ENCODE measurements around the gene OLIG3.

OLIG3 gene

GRCh38 chr6:137496368-137496767 is 2.2 kb upstream of the OLIG3 start:
- no peak for DNase-seq (ENCODE audit: low read depth in 2 of 2, low spot score in 1 of 2)

GRCh38 chr6:137495703-137496336 is 1.6 kb upstream of the OLIG3 start:
- DNase-seq (ENCODE audit: low read depth in 2 of 2, low spot score in 1 of 2): no peak

- no peak for DNase-seq (ENCODE audit: low read depth in 2 of 2, low spot score in 1 of 2)
These were observed 951 bp upstream of the OLIG3 start for GRCh38 chr6:137494988-137495702.

GRCh38 chr6:137493218-137494038 is 766 bp downstream of the OLIG3 start:
- no peak for DNase-seq (ENCODE audit: low read depth in 2 of 2, low spot score in 1 of 2)

GRCh38 chr6:137492289-137493217 is 1.6 kb downstream of the OLIG3 start:
- no peak for DNase-seq (ENCODE audit: low read depth in 2 of 2, low spot score in 1 of 2)

GRCh38 chr6:137491478-137491877 is 2.7 kb downstream of the OLIG3 start:
- DNase-seq (ENCODE audit: low read depth in 2 of 2, low spot score in 1 of 2): no peak

- DNase-seq (ENCODE audit: low read depth in 2 of 2, low spot score in 1 of 2): no peak
These were observed 3.2 kb downstream of the OLIG3 start for GRCh38 chr6:137490961-137491360.

DNA sequence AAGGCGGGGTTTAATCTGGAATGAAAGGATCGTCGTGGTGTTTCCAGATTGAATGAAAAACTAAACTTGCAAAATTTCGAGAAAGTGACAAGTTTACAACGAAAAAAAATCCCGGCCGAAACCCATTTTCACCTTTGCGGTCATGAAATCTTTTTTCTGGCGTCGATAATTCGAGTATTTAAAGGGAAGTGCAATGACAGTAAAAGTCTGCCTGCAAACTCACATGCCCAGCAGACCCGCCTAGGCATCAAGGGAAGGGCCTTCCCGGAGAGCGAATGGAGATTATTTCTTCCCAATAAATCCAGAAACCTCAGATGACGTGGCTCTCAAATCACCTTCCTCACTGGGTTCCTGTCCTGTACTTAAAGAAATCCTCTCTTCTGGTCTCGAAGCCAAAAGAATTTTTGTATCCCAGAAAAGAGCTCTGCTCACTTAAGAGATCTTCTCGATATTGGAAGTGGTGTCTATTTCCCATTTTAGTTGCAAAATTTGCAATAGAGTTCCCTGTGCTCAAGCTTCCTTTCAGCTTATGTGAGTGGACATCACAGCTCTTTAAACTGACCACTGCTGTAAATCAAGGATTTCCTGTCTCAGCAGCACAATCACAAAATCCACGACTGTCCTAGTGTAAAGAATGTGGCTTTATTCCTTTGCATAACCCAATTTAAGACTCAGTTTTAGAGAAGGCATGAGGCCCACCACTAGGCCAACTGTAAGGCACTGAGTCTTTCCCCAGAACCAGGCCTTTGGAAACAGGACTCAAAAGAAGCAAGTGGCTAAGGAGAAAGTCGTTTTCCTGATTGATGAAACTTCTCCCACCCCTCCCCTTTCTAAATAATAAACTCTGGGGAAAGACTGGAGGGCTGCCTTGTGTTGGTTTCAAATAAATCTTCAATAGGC is 3.9 kb downstream of the OLIG3 start:
- DNase-seq (ENCODE audit: low read depth in 2 of 2, low spot score in 1 of 2): no peak

- no peak for DNase-seq (ENCODE audit: low read depth in 2 of 2, low spot score in 1 of 2)
These were observed 4.9 kb downstream of the OLIG3 start for GRCh38 chr6:137489046-137490005.

DNA sequence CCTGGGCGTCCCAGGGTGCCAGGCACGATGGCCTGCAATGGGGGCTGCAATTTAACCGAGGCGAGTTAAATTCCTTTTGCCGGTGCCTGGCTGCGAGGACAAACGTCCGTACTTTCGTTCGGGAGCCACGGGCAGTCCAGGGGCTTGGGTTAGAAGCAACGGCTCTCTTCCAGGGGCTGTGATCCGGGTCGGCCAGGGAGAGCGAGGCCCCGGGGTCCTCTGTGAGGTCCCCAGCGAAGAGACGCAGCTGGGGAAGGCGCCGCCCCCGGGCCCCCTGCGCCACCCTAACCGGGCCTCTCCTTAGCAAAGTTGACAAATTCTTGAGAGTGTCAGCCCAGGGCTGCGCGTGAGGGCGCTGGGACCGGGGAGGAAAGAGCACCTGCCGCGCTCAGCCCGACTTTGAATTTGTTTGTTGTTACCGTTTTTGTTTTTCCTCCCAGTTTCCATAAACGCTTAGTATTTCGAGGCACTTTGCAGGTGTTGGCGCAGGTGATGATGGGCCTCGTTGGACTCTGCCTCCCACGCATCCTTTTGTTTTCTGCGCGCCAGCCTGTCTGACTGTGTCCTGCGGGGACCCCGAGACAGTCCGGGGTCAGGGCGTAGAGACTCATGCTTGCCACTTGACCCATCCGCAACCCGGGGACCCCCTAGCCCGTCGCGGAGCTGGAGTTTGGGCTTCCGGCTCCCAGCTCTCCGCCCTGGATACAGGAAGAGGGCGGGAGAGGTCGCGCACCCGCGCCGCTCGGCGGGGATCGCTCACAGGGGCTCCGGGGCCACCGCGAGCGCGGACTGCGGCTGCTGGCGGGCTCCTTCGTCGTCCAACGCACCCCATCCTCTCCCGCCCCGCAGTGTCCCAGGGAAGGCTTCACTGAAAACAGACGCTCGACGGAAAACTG is 5.8 kb downstream of the OLIG3 start:
- DNase-seq (ENCODE audit: low read depth in 2 of 2, low spot score in 1 of 2): no peak

DNA sequence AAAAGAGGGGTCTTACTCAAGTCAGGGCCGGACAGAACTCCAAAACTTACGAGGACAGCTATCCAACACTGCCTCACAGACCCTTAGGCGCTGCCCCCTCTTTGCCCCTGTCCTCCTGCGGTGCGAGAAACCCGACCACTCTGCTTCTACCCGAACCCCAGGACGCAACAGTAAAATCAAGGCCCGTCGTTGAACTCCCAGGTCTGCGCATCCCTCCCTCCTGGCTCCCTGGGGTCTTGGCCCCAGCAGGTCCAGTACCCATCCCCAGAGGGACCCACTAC is 6.4 kb downstream of the OLIG3 start:
- no peak for DNase-seq (ENCODE audit: low read depth in 2 of 2, low spot score in 1 of 2)

DNA sequence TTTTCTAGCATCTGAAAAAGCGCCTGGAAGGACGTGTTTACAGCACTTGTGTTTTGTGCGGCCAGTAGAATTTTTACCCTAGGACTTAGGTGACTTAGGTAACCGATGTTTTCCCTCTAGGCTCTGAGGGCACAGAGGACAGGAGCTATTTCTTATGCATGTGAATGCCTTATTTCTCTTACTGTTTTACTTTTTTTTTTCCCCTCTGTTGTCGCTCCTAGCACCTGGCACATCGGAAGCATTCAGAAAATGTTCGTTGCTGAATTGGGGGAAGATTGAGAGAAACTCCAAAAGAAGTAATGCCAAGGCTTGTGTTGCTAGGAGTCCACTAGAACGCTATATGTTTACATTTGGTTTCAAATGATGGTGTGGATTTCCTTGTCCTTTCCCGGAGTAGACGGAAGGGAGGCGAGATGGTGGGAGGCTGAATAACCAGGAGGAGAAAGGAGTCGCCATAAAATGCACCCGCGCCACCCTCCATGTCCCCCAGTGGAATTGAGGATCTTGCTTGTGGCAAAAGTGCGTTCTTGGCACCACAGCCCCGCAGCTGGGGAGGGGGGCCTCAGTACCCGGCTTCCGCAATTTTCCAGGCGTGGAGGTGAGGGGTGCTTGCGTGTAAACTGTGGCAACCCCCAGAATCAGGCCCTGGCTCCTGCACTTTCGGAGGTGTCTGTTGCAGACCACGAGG is 6.9 kb downstream of the OLIG3 start:
- DNase-seq (ENCODE audit: low read depth in 2 of 2, low spot score in 1 of 2): no peak

- no peak for DNase-seq (ENCODE audit: low read depth in 2 of 2, low spot score in 1 of 2)
These were observed 7.8 kb downstream of the OLIG3 start for GRCh38 chr6:137486416-137486815.

- no peak for DNase-seq (ENCODE audit: low read depth in 2 of 2, low spot score in 1 of 2)
These were observed 13.8 kb downstream of the OLIG3 start for GRCh38 chr6:137480431-137480830.

DNA sequence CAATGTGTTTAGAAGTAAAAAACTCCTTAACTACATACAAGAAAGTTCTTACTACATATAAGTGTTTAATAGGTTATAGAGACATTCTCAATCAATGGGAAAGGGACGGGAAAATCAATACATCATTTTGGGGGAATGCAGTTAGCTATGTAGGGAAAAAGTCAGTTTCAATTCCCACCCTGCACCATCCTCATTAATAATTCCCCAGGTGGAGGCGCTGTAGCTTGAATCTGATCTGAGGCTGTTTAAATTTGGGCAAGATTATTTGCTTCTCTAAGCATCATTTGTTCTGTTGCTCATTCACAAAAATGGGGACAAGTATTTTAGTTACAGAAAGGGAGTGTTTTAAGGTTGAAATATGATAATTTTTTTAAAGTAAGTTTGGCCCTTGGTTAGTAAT is 19.1 kb downstream of the OLIG3 start:
- DNase-seq (ENCODE audit: low read depth in 2 of 2, low spot score in 1 of 2): no peak

DNA sequence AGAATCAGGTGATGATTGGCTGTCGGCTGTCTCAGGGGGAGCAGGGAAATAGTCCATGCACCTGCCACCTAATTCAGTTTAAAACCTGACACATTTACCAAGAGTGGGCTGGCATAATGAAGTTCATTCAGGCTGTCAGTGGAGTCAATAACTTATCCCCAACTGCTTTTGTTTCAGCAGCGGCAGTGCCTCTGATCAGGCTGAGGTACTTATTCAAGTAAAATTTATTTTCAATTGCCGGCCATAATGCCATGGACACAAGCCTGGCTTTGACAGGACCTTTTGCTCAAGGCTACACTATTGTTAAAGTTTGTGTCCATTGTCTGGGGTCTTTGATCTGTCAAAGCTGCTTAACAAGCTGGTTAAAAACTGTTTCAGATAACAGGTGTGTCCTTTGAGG is 20.6 kb downstream of the OLIG3 start:
- DNase-seq (ENCODE audit: low read depth in 2 of 2, low spot score in 1 of 2): no peak

DNA sequence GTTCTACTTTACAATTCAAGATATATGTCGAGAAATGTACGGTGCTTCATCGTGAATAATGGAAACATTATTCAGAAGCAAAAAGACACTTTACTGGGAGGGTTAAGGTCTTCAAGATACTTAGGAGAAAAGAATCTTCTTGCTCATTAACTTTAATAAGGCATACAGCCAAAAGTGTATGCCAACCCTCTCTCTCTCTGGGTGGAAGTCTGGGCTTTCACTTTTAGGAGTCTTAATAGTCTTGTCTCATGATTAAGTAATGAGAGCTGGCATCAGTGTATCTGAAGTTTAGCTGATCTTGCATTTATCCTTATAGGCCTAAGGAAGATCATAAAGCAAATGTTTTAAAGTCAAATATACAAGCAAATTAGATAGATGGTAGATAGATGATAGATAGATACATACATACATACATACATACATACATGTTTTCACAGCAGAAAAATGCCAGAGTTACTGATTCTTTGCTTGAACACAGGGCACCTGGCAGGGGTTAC is 21.5 kb downstream of the OLIG3 start:
- no peak for DNase-seq (ENCODE audit: low read depth in 2 of 2, low spot score in 1 of 2)
